Measurements from ENCODE around the gene SHC3. TPM values are rescaled to one million over a fixed set of nuclear protein-coding genes. Genes with fewer than 3 reads are reported as not detected.

SHC3 gene
- total RNA-seq, 1 donor from 2014 or later, result 0.05 TPM

DNA sequence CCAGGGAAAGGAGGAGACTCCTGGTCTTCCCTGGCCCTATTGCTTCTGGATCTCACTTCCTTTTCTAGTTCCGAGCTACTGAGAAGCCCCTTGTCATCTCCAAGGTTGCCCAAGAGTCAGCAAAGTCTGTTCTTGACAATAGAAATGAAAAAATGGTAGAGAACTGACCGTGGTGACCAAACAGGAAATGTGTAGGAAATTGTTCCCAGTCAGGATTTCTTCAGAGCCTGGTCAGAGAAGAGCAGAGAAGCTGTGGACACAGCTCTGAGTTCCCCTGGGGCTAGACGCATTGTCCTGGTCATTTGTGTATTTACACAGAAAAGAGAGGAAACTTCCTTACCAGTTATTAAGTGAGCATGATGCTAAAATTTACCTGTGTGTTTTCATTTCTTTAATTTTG is 151.7 kb downstream of the SHC3 start:
- DNase-seq (ENCODE audit: low read depth), result no peak

DNA sequence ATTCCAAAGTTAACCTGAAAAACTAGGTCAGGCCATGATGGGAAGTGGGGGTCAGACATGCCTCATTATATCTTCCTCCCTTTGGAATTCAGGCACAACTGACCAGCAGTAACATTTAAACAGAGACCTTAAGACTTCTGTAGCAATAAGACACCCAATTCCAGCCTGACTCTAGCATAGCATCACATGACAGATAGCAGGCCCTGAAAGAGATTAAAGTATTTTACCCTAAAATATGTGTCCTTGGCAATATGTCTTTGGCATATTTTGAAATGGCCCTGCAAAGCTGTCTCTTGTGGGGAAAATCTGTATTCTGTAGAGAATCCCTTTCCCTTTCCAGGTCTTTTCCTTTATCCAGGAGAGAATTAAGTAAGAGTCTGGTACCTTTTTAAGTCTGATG is 153.1 kb downstream of the SHC3 start:
- DNase-seq (ENCODE audit: low read depth), result no peak

DNA sequence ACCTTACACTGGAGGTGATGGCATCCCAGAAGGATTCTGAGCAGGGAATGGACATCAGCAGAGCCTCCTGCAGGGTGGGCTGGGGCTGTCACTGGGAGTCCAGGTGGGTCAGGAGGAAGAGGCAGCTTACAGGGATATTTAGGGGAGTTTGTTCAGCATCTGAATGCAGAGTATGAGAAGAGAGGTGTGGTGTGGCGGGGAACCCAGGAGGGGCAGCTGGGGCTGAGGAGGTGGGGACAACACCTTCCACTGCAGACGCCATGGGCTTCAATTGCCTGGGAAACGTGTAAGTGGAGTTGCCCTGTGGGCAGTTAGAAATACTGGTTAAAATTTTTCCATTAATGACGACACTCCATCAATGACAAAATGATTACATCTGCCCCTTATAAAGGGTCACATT is 153.9 kb downstream of the SHC3 start:
- no peak for DNase-seq (ENCODE audit: low read depth)

DNA sequence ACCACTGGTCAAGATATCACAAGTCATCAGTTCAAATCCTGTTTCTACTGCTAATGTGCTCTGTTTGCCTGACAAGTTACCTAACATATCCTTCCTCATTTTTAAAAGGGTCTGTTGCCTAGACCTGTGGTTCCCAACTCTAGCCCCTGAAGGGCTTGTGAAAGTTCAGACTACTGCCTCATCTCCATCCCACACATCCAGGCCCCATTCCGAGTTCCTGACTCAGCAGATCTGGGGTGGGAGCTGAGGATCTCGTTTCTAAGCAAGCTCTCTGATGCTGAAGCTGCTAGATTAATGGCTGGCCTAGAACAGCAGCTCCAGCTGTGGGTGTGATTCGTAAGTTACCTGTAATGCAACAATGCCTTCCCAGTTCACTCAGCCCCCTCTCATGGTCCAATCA is 154.9 kb downstream of the SHC3 start:
- DNase-seq (ENCODE audit: low read depth), result no peak

DNA sequence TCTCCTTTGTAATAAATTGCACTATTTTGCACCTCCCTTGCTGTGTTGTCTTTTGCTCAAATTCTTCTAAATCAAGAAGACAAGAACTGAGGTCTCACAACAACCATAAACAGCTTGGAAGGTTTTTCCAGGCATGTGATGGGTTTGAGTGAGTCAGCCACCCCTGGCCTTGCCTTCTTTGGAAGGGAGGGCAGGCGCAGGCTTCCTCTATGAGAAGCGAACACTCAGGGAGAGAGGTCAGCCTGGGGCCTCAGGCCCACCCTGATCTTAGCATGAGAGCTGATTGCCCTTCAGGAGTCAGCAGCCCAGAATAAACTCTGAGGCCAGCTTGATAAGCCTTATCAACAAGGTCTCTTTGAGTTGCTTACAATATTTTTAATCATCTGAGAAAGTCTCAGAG is 155.7 kb downstream of the SHC3 start:
- DNase-seq (ENCODE audit: low read depth), result peak; percentile 37

DNA sequence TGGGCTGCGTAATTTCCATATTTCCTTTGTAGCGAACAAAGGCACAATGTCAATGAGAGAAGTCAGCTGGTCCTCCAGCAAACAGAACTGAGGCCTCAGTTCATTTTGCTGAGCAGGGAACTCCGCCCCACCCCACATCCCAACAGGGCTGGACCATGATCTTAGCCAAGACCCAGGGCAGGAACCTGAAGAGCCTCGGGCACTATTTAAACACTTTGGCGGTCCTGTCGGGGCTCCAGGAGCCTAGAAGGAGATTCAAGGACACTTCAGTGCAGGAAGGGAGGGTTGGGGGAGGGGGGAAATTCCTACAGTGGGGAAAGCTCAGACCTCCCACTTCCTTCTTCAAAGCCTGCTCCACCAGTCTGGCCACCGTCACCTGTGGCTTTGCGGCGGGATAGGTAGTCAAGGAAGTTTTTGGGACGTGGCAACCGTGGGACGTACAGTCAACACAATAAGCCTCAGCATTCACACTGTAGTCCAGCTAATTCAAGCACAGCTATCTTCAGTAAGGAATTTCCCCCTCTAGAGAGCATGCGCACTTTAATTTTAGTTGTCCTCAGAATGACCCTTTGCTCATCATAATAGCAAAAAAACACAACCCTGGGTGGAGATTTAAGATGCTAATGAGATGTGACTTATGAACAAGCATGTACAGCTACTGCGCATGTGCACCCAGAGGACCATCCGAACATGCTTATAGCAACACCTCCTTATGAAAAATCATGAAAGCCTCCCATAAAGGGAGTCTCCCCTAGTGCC is 156.4 kb downstream of the SHC3 start:
- DNase-seq (ENCODE audit: low read depth), result no peak

DNA sequence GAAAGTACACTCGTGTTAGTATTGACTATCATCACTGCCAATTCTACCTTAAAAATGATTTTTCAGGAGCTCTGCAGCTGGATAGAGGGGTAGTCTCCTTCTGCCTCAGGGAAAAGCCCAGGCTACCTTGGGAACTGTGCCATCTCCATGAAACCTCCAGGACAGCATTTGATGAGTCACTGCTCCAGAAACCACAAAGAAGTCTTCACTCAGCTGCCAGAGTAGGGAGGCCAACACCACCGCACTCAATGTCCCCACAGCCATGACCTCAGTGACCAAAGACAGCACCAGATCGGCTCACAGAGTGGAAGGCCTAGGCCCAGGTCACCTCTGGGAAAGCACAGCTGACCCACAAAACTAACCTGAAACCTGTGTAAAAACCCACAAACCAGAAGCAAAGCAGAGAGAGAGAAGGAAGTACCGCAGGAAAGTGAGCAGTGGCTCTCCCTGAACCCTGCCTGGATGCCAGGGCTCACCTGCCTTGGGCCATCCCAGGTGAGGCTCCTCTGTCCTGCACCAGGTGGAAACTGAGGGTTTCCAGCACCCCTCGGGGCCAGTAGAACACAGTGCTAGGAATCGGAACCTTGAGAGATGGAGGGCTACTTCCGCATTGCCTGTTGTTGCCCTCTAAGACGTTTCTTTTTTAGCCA is 157.3 kb downstream of the SHC3 start:
- peak; percentile 94 for DNase-seq (ENCODE audit: low read depth)

DNA sequence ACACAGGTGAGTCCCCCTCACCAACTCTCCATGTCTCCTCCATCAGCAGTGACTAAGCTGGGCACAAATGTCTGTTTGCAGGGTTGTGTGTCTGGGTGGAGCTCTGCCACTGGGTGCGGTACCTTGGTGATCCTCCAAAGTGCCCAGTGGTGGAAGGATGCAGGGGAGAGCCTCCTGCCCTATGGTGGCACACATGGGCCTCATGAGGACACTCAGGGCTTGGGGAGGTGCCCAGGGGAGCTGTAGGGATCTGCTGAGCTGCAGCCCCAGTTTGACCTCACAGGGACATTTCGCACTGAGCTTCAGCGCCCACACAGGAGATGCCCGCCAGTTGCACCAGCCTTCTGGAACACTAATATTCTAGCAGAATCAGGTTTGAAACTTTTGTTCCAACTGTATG is 157.9 kb downstream of the SHC3 start:
- no peak for DNase-seq (ENCODE audit: low read depth)

DNA sequence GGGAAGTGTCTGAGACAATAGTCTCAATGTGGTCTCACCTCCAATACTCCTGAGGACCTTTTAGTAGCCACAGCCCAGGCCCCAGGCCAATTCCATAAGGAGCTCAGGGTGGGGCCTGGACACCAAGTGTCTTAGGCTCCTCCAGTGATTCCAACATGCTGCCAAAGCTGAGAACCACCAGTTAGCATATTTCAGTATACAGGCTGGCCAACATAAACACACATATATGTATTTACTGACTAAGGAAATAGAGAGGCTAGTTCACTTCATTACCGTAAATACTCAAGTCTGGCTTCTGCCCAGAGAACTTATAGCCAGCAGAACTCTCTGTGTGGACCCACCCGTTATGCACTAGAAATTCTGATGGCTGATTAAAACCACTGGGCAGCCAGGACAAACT is 163.3 kb downstream of the SHC3 start:
- no peak for DNase-seq (ENCODE audit: low read depth)

DNA sequence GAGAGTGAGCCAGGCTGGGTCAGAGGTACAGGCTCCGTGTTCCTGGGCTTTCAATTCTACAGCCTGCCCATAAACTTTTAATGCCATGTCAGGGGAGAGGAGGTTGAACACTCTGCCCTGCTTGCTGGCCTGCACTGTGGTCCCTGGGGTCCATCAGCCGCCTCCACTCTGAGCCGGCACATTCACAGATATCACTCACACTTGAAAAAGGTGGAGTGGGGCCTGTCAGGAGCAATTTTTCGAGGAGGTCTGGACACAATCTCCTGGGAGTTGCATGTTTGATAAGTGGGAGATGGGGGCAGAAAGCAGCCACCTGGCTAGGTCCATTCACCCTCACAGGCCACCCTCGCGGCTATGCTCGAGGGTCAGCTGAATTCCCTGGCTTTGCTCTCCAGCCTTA is 164.5 kb downstream of the SHC3 start:
- DNase-seq (ENCODE audit: low read depth), result no peak

DNA sequence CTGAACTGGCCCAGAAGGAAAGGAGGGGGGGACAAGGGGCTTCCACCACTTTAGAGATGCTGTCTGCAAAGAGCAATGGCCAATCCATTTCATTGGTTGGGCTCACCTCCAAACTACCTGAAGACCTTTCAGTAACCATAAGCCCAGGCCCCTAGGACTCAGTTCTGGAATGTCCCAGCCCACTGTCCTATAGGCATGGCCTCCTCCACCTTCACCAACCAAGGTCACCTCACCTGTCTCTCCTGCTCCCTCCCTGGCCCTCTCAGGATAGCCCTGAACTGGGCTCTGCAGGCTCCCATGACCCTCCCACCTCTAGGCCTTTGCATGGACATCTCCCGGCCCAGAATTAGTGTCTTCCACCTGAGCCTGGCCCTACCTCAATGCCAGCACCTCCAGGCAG is 165.0 kb downstream of the SHC3 start:
- DNase-seq (ENCODE audit: low read depth), result no peak

DNA sequence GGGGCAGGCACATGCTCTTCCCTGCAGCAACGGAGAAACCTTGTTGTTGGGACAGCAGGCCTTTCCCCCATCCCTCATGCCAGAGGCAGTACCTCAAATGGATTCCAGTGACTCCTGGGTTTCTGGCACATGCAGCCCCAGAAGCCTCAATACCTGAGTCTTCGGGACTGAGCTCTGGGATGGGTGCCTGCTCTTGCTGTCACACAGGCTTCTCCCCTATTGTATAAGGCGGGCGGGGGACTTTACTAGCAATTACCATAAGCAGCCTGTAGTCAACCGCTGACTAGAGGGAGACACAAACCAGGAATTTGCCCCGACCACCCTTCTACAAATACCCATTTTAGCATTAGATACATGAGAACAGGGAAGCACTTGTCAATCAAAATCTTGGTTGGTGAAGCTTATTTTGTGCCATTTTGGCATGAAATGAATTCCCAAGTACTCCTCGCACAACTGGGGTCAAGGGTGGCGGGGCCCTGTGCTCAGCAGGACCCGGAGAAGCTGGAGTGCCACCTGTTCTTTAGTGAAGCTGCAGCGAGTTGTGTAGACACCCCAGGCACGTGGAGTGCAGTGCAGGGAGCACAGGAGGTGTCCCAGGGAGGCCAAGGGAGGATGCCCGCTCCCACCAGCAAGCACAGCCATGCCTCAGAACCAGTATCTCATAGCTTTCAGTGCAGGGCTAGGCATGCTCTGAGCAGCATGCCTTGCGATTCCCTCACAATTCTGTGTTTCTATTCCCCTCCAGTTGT is 166.2 kb downstream of the SHC3 start:
- DNase-seq (ENCODE audit: low read depth), result no peak

DNA sequence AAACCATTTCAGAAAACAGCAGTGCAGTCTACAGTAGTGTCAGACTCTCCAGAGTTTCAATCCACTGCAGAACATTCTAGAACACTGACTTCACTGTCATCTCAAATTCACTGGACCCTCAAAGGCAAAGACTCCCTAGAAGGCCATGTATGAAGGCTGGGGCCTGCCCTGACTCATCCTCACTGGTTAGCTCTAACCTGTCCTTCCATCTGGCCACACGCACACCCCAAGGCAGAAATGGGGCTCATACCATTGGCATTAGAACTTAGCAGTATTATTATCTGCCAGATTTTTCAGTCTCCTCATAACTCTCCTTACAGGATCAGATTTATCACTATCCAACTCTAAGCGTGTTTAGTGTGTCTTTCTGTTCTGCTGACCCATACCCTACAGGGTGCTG is 166.9 kb downstream of the SHC3 start:
- DNase-seq (ENCODE audit: low read depth), result no peak

DNA sequence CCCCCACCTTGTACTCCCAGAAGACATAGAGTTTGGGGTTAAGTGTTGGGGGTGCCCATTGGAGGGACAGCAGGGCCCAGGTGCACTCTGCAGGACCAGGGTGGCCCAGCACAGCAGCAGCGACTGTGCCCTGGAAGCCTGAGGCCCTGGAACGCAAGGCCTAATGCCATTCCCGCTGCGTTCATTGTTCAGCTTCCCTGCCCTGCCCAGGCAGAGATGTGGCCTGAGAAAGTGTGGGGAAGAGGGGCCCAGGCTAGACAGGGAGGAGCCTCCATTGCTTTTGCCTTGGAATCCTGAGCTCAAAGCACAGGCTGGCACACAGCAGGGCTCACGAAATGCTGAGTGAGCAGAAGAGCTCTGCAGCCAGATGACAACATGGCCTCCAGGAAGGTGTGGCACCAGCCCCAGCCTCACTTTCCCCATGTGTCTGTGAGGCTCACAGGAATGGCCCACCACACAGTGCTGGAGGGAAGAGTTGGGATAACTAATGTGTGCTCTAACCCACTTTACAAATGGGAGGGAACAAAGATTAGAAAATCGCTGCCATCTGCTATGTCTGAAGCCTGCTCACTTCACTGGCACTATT is 168.0 kb downstream of the SHC3 start:
- no peak for DNase-seq (ENCODE audit: low read depth)

DNA sequence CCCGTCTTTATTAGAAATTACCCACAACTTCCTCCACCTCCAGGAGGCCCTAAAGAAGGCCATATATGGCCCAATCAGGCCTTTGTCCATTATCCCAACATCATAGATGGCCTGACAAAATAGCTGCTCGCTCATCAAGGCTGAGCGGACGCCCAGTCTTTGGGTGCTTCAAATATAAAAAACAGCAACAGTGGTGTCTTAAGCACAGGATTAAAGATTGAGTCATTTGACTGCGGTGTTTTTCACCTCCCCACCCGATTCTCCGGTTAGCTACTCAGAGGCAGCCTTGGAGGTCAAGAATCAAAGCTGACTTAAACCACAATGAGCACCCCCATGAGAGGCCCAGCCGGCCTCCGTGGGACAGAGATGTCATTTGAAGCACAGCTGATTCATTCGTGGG is 168.6 kb downstream of the SHC3 start:
- DNase-seq (ENCODE audit: low read depth), result no peak

DNA sequence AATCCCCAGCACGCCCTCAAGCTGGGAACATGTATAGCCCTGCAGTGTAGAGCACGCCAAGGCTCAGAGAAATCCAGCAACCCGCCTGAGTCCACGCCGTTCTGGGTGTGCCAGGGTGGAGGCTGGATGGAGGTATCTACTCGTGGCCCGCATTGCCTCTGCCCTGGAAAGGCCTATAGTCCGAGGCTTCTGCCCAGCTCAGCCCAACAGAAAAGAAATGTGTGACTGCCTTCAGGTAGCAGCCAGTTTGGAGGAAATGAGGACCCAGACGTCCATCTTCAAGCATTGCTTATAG is 169.1 kb downstream of the SHC3 start:
- no peak for DNase-seq (ENCODE audit: low read depth)

DNA sequence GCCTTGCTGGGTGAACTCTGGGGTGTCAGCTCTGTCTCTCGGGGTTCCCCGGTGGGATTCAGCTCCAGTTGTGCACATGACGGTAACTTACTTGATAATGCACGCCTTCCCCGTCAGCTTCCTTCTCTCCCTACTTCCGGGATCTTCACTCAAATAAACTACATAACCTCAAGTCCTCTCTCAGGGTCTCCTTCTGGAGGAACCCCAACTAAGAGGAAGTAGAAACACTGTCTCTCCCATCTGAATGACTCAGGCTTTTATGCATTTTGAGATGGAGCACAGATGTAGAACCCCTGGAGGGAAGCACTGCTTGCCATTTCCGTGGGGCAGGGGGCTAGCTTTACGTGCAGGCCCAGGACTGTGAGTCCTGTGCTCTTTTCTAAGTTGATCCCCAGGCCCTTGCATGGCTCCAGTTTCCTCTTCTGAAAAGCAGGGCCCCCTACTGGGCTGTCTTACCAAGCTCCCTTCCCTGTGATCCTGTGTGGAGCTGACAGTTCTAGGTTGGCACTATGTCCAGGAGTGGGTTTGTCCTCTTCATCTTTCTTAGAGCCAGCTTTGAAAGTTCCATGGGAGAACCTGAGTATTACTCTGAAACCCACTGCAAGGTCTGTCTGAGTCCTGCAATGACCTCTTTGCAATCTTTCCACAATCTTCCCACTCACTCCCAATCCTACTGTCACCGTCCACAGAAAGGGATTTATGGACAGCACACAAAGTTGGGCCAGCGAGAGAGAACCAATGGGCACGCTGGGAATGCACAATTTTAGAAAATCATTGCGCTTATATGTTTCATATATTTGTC is 169.7 kb downstream of the SHC3 start:
- DNase-seq (ENCODE audit: low read depth), result no peak

DNA sequence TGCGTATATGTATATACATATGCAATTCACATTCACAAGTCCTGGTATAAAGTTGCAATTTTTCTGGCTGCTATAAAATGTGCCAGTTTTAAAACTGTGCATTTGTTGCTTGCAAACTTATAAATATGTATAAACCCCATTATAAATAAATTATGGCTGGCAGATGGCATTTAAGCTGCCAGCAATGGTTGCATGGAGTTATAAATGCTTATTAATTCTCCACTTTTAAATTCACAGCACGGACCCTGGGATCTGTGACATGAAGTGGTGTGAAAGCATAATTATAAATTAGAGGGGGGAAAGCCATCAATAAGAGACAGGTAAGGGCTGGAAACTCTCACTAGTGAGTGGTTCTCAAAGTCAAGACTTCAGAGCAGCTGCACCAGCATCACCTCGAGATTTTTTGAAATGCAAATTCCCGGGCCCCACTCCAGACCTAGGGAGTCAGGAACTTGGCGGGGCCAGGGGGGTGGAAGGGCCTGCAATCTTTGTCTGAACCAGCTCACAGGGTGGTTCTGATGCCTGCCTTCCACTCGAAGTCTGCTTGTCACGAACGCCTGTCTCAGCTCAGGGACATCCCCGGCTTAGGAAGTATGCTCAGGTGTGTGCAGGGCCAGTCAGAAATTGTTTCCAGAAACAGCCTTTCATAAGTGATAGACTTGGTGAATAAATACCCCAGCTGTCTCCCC is 170.4 kb downstream of the SHC3 start:
- DNase-seq (ENCODE audit: low read depth), result no peak

DNA sequence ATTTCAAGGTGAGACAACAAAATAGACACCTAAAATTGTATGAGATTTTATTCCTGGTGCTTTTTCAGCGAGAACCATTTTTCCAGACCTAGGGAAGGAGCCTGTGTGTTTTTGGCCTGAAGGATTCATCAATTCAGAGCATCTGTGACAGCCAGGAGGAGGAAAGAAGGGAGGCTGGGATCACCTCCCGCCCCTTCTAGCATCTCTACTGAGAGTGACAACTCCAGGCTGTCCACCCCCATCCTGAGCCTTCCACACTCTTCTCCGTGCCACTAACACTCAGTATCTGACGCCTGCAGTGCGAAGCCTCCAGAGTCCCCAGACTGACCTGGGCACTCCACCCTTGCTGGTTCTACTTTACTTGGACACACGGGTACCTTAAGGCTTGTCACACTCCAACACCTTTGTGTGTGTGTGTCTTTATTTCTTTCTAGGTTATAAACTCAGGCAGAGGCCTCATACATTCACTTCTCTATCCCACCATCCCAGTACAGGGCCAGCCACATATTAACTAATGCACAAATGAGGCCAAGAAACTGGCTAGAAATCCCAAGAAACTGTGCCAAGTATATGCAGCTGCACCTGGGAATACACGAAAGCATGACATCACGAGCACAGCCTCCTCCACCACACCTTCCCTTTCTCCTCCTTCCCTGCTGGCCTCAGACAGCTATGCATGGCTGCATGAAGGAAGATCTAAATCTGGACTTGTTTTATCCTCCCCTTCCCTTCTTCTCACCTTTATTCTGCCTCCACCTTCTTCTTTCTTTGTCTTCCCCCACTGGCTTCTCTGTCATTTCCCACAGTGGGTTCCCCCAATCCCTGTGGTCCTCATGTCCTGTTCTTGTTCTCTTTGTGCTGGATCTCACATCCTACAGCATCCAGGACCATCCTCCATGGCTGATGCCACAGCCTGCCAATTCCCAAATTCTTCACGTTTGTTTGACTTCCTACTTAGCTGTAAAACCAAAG is 171.3 kb downstream of the SHC3 start:
- DNase-seq (ENCODE audit: low read depth), result no peak

DNA sequence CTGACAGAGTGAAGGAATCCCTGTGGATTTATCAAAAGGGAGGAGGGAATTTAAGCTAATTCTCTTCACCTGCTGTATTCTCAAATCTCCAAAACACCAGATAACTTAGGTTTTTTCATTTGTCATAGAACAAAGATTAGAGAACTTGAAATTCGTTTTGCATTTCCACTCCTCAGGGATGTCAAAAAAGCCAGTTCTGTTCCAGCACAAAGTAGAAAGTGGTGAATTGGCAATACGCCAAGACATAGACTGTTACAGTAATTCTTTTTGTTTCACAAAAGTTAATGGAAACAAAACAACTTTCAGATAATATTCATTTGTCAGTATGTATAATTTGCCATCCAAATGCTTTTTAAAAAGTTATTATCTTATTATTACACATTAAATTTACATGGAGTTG is 172.4 kb downstream of the SHC3 start:
- DNase-seq (ENCODE audit: low read depth), result no peak

All from myocyte (in vitro differentiated cells).